GM08714 (cell line): ENCODE measurements around the gene ARHGAP8.
"Not testable (repeated sequence)": the region's sequence is repeated elsewhere in the genome, so short reads cannot be mapped to it uniquely, and the experiment has no call there.

Experiments used
- H3K4me3 ChIP-seq: fragments of 200-500 bp; sonication (Bioruptor generic); 2 replicates; pipeline ENCODE4 v1.5.1; 2014; ENCODE audit warnings: mild to moderate bottlenecking, low read length, inconsistent platforms
- ZNF274 ChIP-seq: IDR thresholded peaks from 2 replicates; pipeline ENCODE4 v1.6.1; 2012; ENCODE audit warnings: mild to moderate bottlenecking, low read depth, low read length

ARHGAP8 gene

GRCh38 chr22:44895296-44896055, 143.1 kb downstream of the ARHGAP8 start:
- no peak overlapping the region for H3K4me3 ChIP-seq
- no peak for TF ChIP-seq ZNF274

- TF ChIP-seq ZNF274, result no peak
Measured at GRCh38 chr22:44898236-44898635, 145.9 kb downstream of the ARHGAP8 start.

GRCh38 chr22:44901301-44901700, 148.9 kb downstream of the ARHGAP8 start:
- no peak overlapping the region for H3K4me3 ChIP-seq
- TF ChIP-seq ZNF274, result no peak

More at GRCh38 chr22:44898236-44898635, 145.9 kb downstream of the ARHGAP8 start:
- no peak overlapping the region for H3K4me3 ChIP-seq

GRCh38 chr22:44903164-44903563, 150.8 kb downstream of the ARHGAP8 start:
- H3K4me3 ChIP-seq, result not testable (repeated sequence)

- not testable (repeated sequence) for H3K4me3 ChIP-seq
Measured at GRCh38 chr22:44904492-44905152, 152.2 kb downstream of the ARHGAP8 start.

GRCh38 chr22:44906248-44906936, 154.0 kb downstream of the ARHGAP8 start:
- no peak overlapping the region for H3K4me3 ChIP-seq
- no peak for TF ChIP-seq ZNF274

GRCh38 chr22:44906999-44907644, 154.7 kb downstream of the ARHGAP8 start:
- no peak for TF ChIP-seq ZNF274
- H3K4me3 ChIP-seq, result no peak overlapping the region

- H3K4me3 ChIP-seq, result no peak overlapping the region
- no peak for TF ChIP-seq ZNF274
Measured at GRCh38 chr22:44907765-44908737, 155.7 kb downstream of the ARHGAP8 start.

- no peak overlapping the region for H3K4me3 ChIP-seq
- TF ChIP-seq ZNF274, result no peak
Measured at GRCh38 chr22:44909241-44909640, 156.9 kb downstream of the ARHGAP8 start.
